Mesenchymal stem cell (in vitro differentiated cells and primary cell): Measurements from ENCODE around the gene MVP.

Experiments used
- DNase-seq: peaks from one replicate; pipeline ENCODE4 v3.0.0-alpha.2; 2013
- H2AFZ ChIP-seq: one replicate; pipeline ENCODE4 v1.6.1; 2013; ENCODE audit warnings: low read depth, mild to moderate bottlenecking, control low read depth, inconsistent platforms, low read length, moderate library complexity
- H2AK5ac ChIP-seq: 2 replicates; pipeline ENCODE4 v1.6.1; 2013; ENCODE audit warnings: low read length, moderate library complexity, mild to moderate bottlenecking, inconsistent platforms; ENCODE audit not compliant: severe bottlenecking
- H2BK120ac ChIP-seq: one replicate; pipeline ENCODE4 v1.6.1; 2013; ENCODE audit warnings: low read depth, mild to moderate bottlenecking, inconsistent platforms, low read length, moderate library complexity
- H2BK12ac ChIP-seq, 2 experiments: one replicate each; pipeline ENCODE4 v1.6.1; 2013; ENCODE audit warnings: inconsistent platforms in 2 of 2, low read length in 2 of 2, mild to moderate bottlenecking in 2 of 2, moderate library complexity in 2 of 2, control low read depth in 1 of 2
- H2BK15ac ChIP-seq: one replicate; pipeline ENCODE4 v1.6.1; 2013; ENCODE audit warnings: mild to moderate bottlenecking, low read depth, inconsistent platforms; ENCODE audit not compliant: poor library complexity, severe bottlenecking
- H2BK5ac ChIP-seq: 2 replicates; pipeline ENCODE4 v1.6.1; 2013; ENCODE audit warnings: low read depth, mild to moderate bottlenecking, low read length, control low read depth, inconsistent platforms; ENCODE audit not compliant: poor library complexity, severe bottlenecking
- H3K14ac ChIP-seq, 2 experiments: one replicate each; pipeline ENCODE4 v1.6.1; 2013; ENCODE audit warnings: inconsistent platforms in 2 of 2, low read length in 2 of 2, control low read depth in 1 of 2, mild to moderate bottlenecking in 1 of 2, moderate library complexity in 1 of 2
- H3K18ac ChIP-seq, 2 experiments: one replicate each; pipeline ENCODE4 v1.6.1; 2013; ENCODE audit warnings: inconsistent platforms in 2 of 2, low read length in 2 of 2, control low read depth in 1 of 2, low read depth in 1 of 2, mild to moderate bottlenecking in 1 of 2
- H3K23ac ChIP-seq, 2 experiments: one replicate each; pipeline ENCODE4 v1.6.1; 2013; ENCODE audit warnings: inconsistent platforms in 2 of 2, low read length in 2 of 2, mild to moderate bottlenecking in 2 of 2, moderate library complexity in 2 of 2, control low read depth in 1 of 2
- H3K27ac ChIP-seq: 2 replicates; pipeline ENCODE4 v1.5.1; 2013; ENCODE audit warnings: mild to moderate bottlenecking, moderate library complexity, low read length, control low read depth, inconsistent platforms; ENCODE audit not compliant: poor library complexity, severe bottlenecking
- H3K27me3 ChIP-seq, 2 experiments: 2 replicates each; pipeline versions ENCODE4 v1.6.1 to v1.7.0; 2013; ENCODE audit warnings: low read length in 2 of 2, mild to moderate bottlenecking in 2 of 2, moderate library complexity in 2 of 2, control low read depth in 1 of 2, inconsistent platforms in 1 of 2; ENCODE audit not compliant: control insufficient read depth in 1 of 2, insufficient read depth in 1 of 2
- H3K36me3 ChIP-seq, 2 experiments: 2 replicates each; pipeline versions ENCODE4 v1.6.1 to v1.7.0; 2013; ENCODE audit warnings: low read length in 2 of 2, control low read depth in 1 of 2, inconsistent platforms in 1 of 2, low read depth in 1 of 2, mild to moderate bottlenecking in 1 of 2; ENCODE audit not compliant: insufficient read depth in 2 of 2, control insufficient read depth in 1 of 2
- H3K4ac ChIP-seq, 2 experiments: one replicate each; pipeline ENCODE4 v1.6.1; 2013; ENCODE audit warnings: inconsistent platforms in 2 of 2, low read length in 2 of 2, mild to moderate bottlenecking in 2 of 2, moderate library complexity in 2 of 2, control low read depth in 1 of 2, low read depth in 1 of 2
- H3K4me1 ChIP-seq: 2 replicates; pipeline ENCODE4 v1.6.1; 2013; ENCODE audit warnings: low read depth, low read length, control low read depth; ENCODE audit not compliant: control insufficient read depth, insufficient read depth
- H3K4me2 ChIP-seq: 2 replicates; pipeline ENCODE4 v1.6.1; 2013; ENCODE audit warnings: low read length, mild to moderate bottlenecking, inconsistent platforms; ENCODE audit not compliant: poor library complexity, severe bottlenecking
- H3K4me3 ChIP-seq, 2 experiments: 2 replicates each; pipeline versions ENCODE4 v1.5.1 to v1.7.0; 2013; ENCODE audit warnings: low read length in 2 of 2, mild to moderate bottlenecking in 2 of 2, control low read depth in 1 of 2, low read depth in 1 of 2; ENCODE audit not compliant: insufficient read depth in 1 of 2
- H3K79me1 ChIP-seq: replicated peaks from 2 replicates; pipeline ENCODE4 v1.6.1; 2013; ENCODE audit warnings: mild to moderate bottlenecking, control low read depth, low read length, inconsistent platforms; ENCODE audit not compliant: poor library complexity, severe bottlenecking
- H3K9ac ChIP-seq: 2 replicates; pipeline ENCODE4 v1.7.0; 2013; ENCODE audit warnings: mild to moderate bottlenecking, low read length, moderate library complexity
- H3K9me3 ChIP-seq: 2 replicates; pipeline ENCODE4 v1.7.0; 2013; ENCODE audit warnings: mild to moderate bottlenecking, low read length; ENCODE audit not compliant: control insufficient read depth
- H4K8ac ChIP-seq: one replicate; pipeline ENCODE4 v1.6.1; 2013; ENCODE audit warnings: inconsistent platforms, mild to moderate bottlenecking, low read length, moderate library complexity
- H4K91ac ChIP-seq: one replicate; pipeline ENCODE4 v1.6.1; 2013; ENCODE audit warnings: mild to moderate bottlenecking, low read length, inconsistent platforms
- WGBS: methylation state at CpG from one replicate; pipeline ENCODE4 v1.1.7; 2013; ENCODE audit warnings: mixed read lengths; 5-methylcytosine and 5-hydroxymethylcytosine counted together

The MVP gene

DNA sequence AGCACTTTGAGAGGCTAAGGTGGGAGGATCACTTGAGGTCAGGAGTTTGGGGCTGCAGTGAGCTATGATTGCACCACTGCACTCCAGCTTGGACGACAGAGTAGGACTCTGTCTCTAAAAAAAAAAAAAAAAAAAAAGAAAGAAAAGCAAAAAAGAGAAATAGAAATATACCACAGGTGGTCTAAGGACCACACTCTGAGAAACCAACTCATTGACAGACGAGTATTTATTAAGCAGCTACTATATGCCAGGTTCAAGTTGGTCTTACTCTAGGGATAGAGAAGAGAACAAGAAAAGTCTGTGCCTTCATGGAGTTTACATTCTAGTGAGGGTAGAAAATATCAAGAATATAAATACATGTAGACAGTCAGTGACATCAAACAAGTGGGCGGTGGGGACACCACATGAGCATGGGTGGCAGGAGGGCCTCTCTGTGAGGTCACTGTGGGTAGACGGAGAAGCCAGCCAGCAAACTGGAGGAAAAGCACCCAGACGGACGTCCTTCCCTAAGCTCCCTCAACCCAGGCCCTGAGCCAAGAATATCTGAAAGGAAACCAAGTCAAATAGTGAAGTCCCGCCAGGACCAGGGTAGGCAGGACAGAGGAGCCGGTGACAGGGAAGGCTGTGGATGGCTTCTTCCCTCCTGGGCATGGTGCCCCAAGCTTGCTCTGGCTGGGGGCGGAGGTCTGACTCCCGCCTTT, 38.0 kb downstream of the MVP start:
- Histone ChIP-seq H3K4me3 (no peak overlapping the region), H3K27me3 (no peaks in the 10 kb centered on the region), H3K36me3 (peaks cover 31 to 32% of the 10 kb centered on the region in 2 experiments), H3K4me2 (no peak overlapping the region), H2BK5ac (no peak overlapping the region), H3K18ac (no peak overlapping the region), H3K27ac (no peak overlapping the region), H4K8ac (no peak overlapping the region), H3K4me1 (peaks cover 11% of the 10 kb centered on the region), H2BK15ac (no peak overlapping the region), H4K91ac (no peak overlapping the region), H3K9me3 (no peaks in the 10 kb centered on the region), H3K9ac (peak overlapping the region; percentile 70), H2BK12ac (no peak overlapping the region), H3K14ac (no peak overlapping the region), H3K23ac (no peak overlapping the region), H3K79me1 (peaks cover 12% of the 10 kb centered on the region), H2BK120ac (no peak overlapping the region), H3K4ac (no peak overlapping the region), H2AK5ac (no peak overlapping the region), H2AFZ (no peak overlapping the region)
- WGBS, result 96% methylated on average over 8 of the region's 10 CpGs
- no peak for DNase-seq

DNA sequence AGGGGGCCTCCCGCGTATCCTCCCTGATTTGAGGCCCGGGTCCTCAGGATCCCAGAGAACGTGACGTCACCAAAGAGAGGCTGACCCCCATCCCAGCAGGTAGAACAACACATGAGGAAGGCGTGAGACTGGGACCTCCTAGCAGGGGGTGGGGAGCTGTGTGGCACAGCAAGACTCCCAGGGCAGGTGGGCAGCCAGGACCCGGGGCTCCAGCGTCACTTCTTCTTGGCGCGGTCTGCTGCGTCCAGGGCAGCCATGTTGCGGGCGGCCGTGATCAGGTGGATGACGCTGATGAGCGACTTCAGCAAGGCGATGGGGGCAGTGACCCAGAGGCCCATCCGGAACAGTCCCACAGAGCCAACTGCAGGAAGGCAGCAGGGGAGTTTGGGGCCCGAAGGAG, 38.7 kb downstream of the MVP start:
- 97% methylated on average over 17 of the region's 19 CpGs for WGBS

DNA sequence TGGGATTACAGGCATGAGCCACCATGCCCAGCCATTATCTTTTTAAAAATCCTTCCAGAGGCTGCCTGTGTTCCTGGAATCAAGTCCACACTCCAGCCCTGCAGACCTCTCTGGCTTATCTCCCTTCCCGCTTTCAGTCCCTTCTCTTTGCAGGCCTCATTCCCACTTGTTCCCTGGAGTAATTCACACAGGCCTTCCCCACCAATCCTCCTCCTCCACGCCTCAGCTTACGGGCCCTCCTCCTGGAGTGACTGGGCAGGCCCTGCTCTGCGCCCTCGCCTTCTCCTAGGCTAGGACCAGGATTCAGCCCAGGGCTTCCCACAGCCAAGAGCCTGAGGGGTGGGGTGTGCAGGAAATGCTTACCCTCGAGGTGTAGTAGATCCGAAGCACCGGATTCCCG, 40.0 kb downstream of the MVP start:
- peaks cover 12% of the 10 kb centered on the region for H3K79me1 ChIP-seq
- no peak overlapping the region for H2AFZ ChIP-seq
- H4K91ac ChIP-seq, result no peak overlapping the region
- H3K18ac ChIP-seq, result no peak overlapping the region
- H2BK12ac ChIP-seq, result no peak overlapping the region
- H3K9me3 ChIP-seq, result no peaks in the 10 kb centered on the region
- H3K4me3 ChIP-seq, result no peak overlapping the region
- H2BK120ac ChIP-seq, result no peak overlapping the region
- no peak overlapping the region for H3K23ac ChIP-seq
- no peak overlapping the region for H2BK5ac ChIP-seq
- no peak overlapping the region for H2BK15ac ChIP-seq
- H3K4me1 ChIP-seq, result peaks cover 15% of the 10 kb centered on the region
- 94% methylated on average over 9 of the region's 9 CpGs for WGBS
- H3K4ac ChIP-seq, result no peak overlapping the region
- no peak overlapping the region for H3K4me2 ChIP-seq
- H3K36me3 ChIP-seq, result peaks cover 27 to 32% of the 10 kb centered on the region in 2 experiments
- no peak for DNase-seq
- no peak overlapping the region for H3K27ac ChIP-seq
- H2AK5ac ChIP-seq, result no peak overlapping the region
- no peaks in the 10 kb centered on the region for H3K27me3 ChIP-seq
- no peak overlapping the region for H3K9ac ChIP-seq
- H4K8ac ChIP-seq, result no peak overlapping the region
- H3K14ac ChIP-seq, result no peak overlapping the region

More for the DNA sequence above, 38.7 kb downstream of the MVP start:
- no peak overlapping the region for H3K4ac ChIP-seq
- H3K27ac ChIP-seq, result no peak overlapping the region
- peaks cover 15% of the 10 kb centered on the region for H3K4me1 ChIP-seq
- H3K79me1 ChIP-seq, result peaks cover 12% of the 10 kb centered on the region
- DNase-seq, result no peak
- H3K9ac ChIP-seq, result no peak overlapping the region
- no peak overlapping the region for H3K18ac ChIP-seq
- no peak overlapping the region for H3K4me3 ChIP-seq
- H4K8ac ChIP-seq, result no peak overlapping the region
- H4K91ac ChIP-seq, result no peak overlapping the region
- H2BK5ac ChIP-seq, result no peak overlapping the region
- H3K23ac ChIP-seq, result no peak overlapping the region
- H3K36me3 ChIP-seq, result peaks cover 27 to 32% of the 10 kb centered on the region in 2 experiments
- H2BK120ac ChIP-seq, result no peak overlapping the region
- H3K14ac ChIP-seq, result no peak overlapping the region
- no peaks in the 10 kb centered on the region for H3K9me3 ChIP-seq
- H3K4me2 ChIP-seq, result no peak overlapping the region
- no peaks in the 10 kb centered on the region for H3K27me3 ChIP-seq
- H2BK15ac ChIP-seq, result no peak overlapping the region
- no peak overlapping the region for H2AFZ ChIP-seq
- H2BK12ac ChIP-seq, result no peak overlapping the region
- H2AK5ac ChIP-seq, result no peak overlapping the region

DNA sequence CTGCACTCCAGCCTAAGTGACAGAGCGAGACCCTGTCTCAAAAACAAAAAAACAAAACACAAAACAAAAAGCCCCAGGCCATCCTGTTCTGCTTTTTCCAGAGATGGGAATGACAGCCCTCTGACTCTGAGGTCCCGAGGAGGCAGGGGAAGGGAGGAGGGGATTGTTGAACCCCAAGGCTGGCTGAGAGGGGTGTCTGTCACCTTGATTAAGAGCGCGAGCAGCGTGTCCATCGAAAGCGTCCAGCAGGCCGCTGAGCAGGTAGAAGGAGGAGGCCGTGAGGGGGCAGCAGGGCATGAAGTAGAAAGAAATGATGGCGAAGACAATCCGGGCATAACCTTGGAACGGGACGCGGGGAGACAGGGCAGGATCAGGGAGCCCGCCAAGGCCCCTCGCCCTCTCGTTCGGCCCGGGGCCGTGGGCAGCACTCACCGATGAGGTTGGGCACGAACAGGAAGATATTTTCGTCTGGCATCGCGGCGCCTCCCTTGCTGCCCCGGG, 42.2 kb downstream of the MVP start:
- no peak overlapping the region for H2BK5ac ChIP-seq
- H4K8ac ChIP-seq, result peak overlapping the region; percentile 35
- peak overlapping the region; percentile 28 for H3K27ac ChIP-seq

More for the DNA sequence above, 42.2 kb downstream of the MVP start:
- Histone ChIP-seq H3K27me3 (no peaks in the 10 kb centered on the region), H3K9me3 (no peaks in the 10 kb centered on the region), H3K4ac (peak overlapping the region in 1 of 2 experiments; percentile 81), H2AK5ac (no peak overlapping the region), H3K4me3 (peak overlapping the region; percentile 96 to 97), H2BK15ac (peak overlapping the region; percentile 93), H3K79me1 (peaks cover 12% of the 10 kb centered on the region), H3K4me2 (peak overlapping the region; percentile 51), H3K18ac (peak overlapping the region; percentile 62 to 88), H2BK120ac (no peak overlapping the region), H4K91ac (peak overlapping the region; percentile 47), H2BK12ac (peak overlapping the region in 1 of 2 experiments; percentile 1), H3K9ac (peak overlapping the region; percentile 92), H3K4me1 (peaks cover 10% of the 10 kb centered on the region), H3K23ac (peak overlapping the region in 1 of 2 experiments; percentile 67), H3K14ac (peak overlapping the region in 1 of 2 experiments; percentile 85), H3K36me3 (peaks cover 27 to 32% of the 10 kb centered on the region in 2 experiments), H2AFZ (peak overlapping the region; percentile 80)
- WGBS, result under 1% methylated on average over 26 of the region's 27 CpGs
- peak; percentile 30 for DNase-seq
